NCI-H460 (cell line): ENCODE measurements around the gene TAAR9. TPM values are rescaled to one million over a fixed set of nuclear protein-coding genes. Genes with fewer than 3 reads are reported as not detected.
A peak's percentile ranks its signal among the peaks of the same experiment; 100 is the strongest.
"Not testable (repeated sequence)": the region's sequence is repeated elsewhere in the genome, so short reads cannot be mapped to it uniquely, and the experiment has no call there.

Experiments used
- DNase-seq: peaks from one replicate; pipeline ENCODE4 v3.0.0-alpha.2; 2016; ENCODE audit warnings: low read depth; ENCODE audit errors: extremely low read depth
- total RNA-seq: library from RNA; depleted of rRNA; stranded (reverse); fragments of >200 nt; shearing (Covaris generic); gene quantifications from 2 replicates; pipeline ENCODE4 v1.2.3, GENCODE V29; 2014

TAAR9 gene
- total RNA-seq, 1 experiment from 2014 or later: not detected

GRCh38 chr6:132513831-132514545 is 24.1 kb upstream of the TAAR9 start:
- no peak for DNase-seq

- DNase-seq: no peak
Observed at GRCh38 chr6:132515386-132515785, 22.7 kb upstream of the TAAR9 start.

- no peak for DNase-seq
Observed at GRCh38 chr6:132520953-132521352, 17.1 kb upstream of the TAAR9 start.

- no peak for DNase-seq
Observed at GRCh38 chr6:132524646-132525045, 13.4 kb upstream of the TAAR9 start.

- DNase-seq: no peak
Observed at GRCh38 chr6:132525866-132526265, 12.2 kb upstream of the TAAR9 start.

GRCh38 chr6:132526461-132526860 is 11.6 kb upstream of the TAAR9 start:
- no peak for DNase-seq

- DNase-seq: peak; percentile 41
Observed at GRCh38 chr6:132527791-132528190, 10.3 kb upstream of the TAAR9 start.

- peak; percentile 54 for DNase-seq
Observed at GRCh38 chr6:132530293-132530974, 7.6 kb upstream of the TAAR9 start.

- not testable (repeated sequence) for DNase-seq
Observed at GRCh38 chr6:132534546-132534945, 3.5 kb upstream of the TAAR9 start.

GRCh38 chr6:132537145-132537544 is 932 bp upstream of the TAAR9 start:
- no peak for DNase-seq

- no peak for DNase-seq
Observed at GRCh38 chr6:132544826-132545225, 6.7 kb downstream of the TAAR9 start.

- no peak for DNase-seq
Observed at GRCh38 chr6:132548746-132549463, 10.8 kb downstream of the TAAR9 start.

GRCh38 chr6:132551214-132551613 is 13.1 kb downstream of the TAAR9 start:
- no peak for DNase-seq

- DNase-seq: no peak
Observed at GRCh38 chr6:132552372-132552771, 14.3 kb downstream of the TAAR9 start, which contains the start of gene TAAR8. Gene TAAR8 (plus strand): TSS chr6:132552672. CDS start chr6:132552693, 21 bp downstream.

GRCh38 chr6:132560087-132560486 is 22.0 kb downstream of the TAAR9 start:
- not testable (repeated sequence) for DNase-seq

- DNase-seq: no peak
Observed at GRCh38 chr6:132566404-132566803, 28.3 kb downstream of the TAAR9 start.

- DNase-seq: no peak
Observed at GRCh38 chr6:132567566-132567965, 29.5 kb downstream of the TAAR9 start.

- DNase-seq: no peak
Observed at GRCh38 chr6:132568611-132569010, 30.5 kb downstream of the TAAR9 start.

GRCh38 chr6:132569170-132569569 is 31.1 kb downstream of the TAAR9 start:
- no peak for DNase-seq

- no peak for DNase-seq
Observed at GRCh38 chr6:132570221-132570777, 32.2 kb downstream of the TAAR9 start, which contains the start of gene TAAR6. Gene TAAR6 (plus strand): TSS chr6:132570322. CDS start chr6:132570322, 0 bp downstream.

- DNase-seq: no peak
Observed at GRCh38 chr6:132571774-132572173, 33.7 kb downstream of the TAAR9 start.
